HepG2 (cell line): ENCODE data around the gene DMTF1. TPM values are rescaled to one million over a fixed set of nuclear protein-coding genes. Genes with fewer than 3 reads are reported as not detected.

Experiments
- ATAC-seq: fragments of 200-7000 bp; cut with Tn5 transposase; 3 replicates; pipeline ENCODE4 v1.9.1; 2020; ENCODE audit warnings: mild to moderate bottlenecking, moderate library complexity
- BruUV-seq: library from RNA; stranded (reverse); fragments of 400-500 nt; replicated peaks from 2 replicates; lab custom pipeline; 2021; lab: Mats Ljungman, UMichigan
- CTCF ChIA-PET: fragments of 300-600 bp; formaldehyde crosslinking; extraction: SDS; loops from one replicate; lab custom pipeline; 2021; ENCODE audit warnings: low total read pairs, inconsistent platforms, low intra/inter-chr PET ratio; lab: Yijun Ruan, JAX
- POLR2A ChIA-PET: fragments of 350-600 bp; sonication (Branson Sonifier 250); formaldehyde crosslinking; loops from one replicate; lab custom pipeline; 2020; ENCODE audit warnings: antibody characterized with exemption, inconsistent platforms; lab: Yijun Ruan, JAX
- DNase-seq: peaks from one replicate; pipeline ENCODE4 v3.0.0-alpha.2; 2015; ENCODE audit warnings: low spot score
- FAIRE-seq: peaks from 3 replicates; lab custom pipeline; 2011; peaks lifted over from hg19 to GRCh38; lab: Jason Lieb, UNC
- H2AFZ ChIP-seq: one replicate; pipeline ENCODE4 v1.6.1; 2011; ENCODE audit warnings: low read length, inconsistent platforms
- H3K27ac ChIP-seq: fragments of 300-600 bp; 3 replicates; pipeline ENCODE4 v1.8.0; 2011; ENCODE audit warnings: mixed run types, mild to moderate bottlenecking, mixed read lengths, low read length, inconsistent platforms; ENCODE audit not compliant: insufficient read depth; ENCODE audit errors: extremely low read length
- H3K27me3 ChIP-seq, 2 experiments: fragments of 200-600 bp in 1 of 2; 2 replicates in 1 of 2; 3 replicates in 1 of 2; pipeline versions ENCODE4 v1.6.0 to v1.8.0; 2011; ENCODE audit warnings: low read length in 2 of 2, mild to moderate bottlenecking in 2 of 2, moderate library complexity in 2 of 2, inconsistent platforms in 1 of 2; ENCODE audit not compliant: insufficient read depth in 2 of 2, control insufficient read depth in 1 of 2
- H3K36me3 ChIP-seq, 2 experiments: fragments of 200-600 bp in 1 of 2; replicated peaks in 1 of 2; 2 replicates in 1 of 2; 3 replicates in 1 of 2; pipeline versions ENCODE4 v1.5.1 to v1.8.0; 2011; ENCODE audit warnings: low read length in 2 of 2, inconsistent platforms in 1 of 2; ENCODE audit not compliant: insufficient read depth in 2 of 2, control insufficient read depth in 1 of 2
- H3K4me1 ChIP-seq: 2 replicates; pipeline ENCODE4 v1.5.1; 2012; ENCODE audit warnings: low read length, inconsistent platforms; ENCODE audit not compliant: insufficient read depth
- H3K4me2 ChIP-seq: 2 replicates; pipeline ENCODE4 v1.6.0; 2011; ENCODE audit warnings: low read depth, low read length, inconsistent platforms
- H3K4me3 ChIP-seq, 3 experiments: fragments of 200-600 bp in 1 of 3; sonication (generic), shearing (Covaris generic) in 1 of 3; replicated peaks in 1 of 3; 2 replicates each; pipeline ENCODE4 v1.5.1; 2011 to 2016; ENCODE audit warnings: low read length in 3 of 3, inconsistent platforms in 2 of 3, low read depth in 2 of 3, mild to moderate bottlenecking in 2 of 3, control low read depth in 1 of 3, mixed read lengths in 1 of 3; ENCODE audit not compliant: insufficient read depth in 1 of 3
- H3K79me2 ChIP-seq: one replicate; pipeline ENCODE4 v1.6.1; 2011; ENCODE audit warnings: low read length, inconsistent platforms; ENCODE audit not compliant: insufficient read depth
- H3K9ac ChIP-seq: 2 replicates; pipeline ENCODE4 v1.6.0; 2011; ENCODE audit warnings: mild to moderate bottlenecking, low read depth, low read length, inconsistent platforms; ENCODE audit not compliant: insufficient read depth
- H3K9me3 ChIP-seq: 2 replicates; pipeline ENCODE4 v1.5.1; 2012; ENCODE audit warnings: mild to moderate bottlenecking, low read length
- H4K20me1 ChIP-seq: 2 replicates; pipeline ENCODE4 v1.6.0; 2011; ENCODE audit warnings: inconsistent platforms, mild to moderate bottlenecking, low read length, moderate library complexity; ENCODE audit not compliant: insufficient read depth
- GRHL1 ChIP-seq: sonication (generic); formaldehyde crosslinking; conservative IDR thresholded peaks from 2 replicates; pipeline ENCODE4 v1.8.0; 2022; ENCODE audit warnings: missing genetic modification reagents
- HNF4A ChIP-seq: sonication (generic); formaldehyde crosslinking; IDR thresholded peaks from 2 replicates; pipeline ENCODE4 v1.4.0; 2020; ENCODE audit warnings: missing genetic modification reagents
- MAFF ChIP-seq: IDR thresholded peaks from 2 replicates; pipeline ENCODE4 v1.6.1; 2011; ENCODE audit warnings: low read depth, low read length, improper control_type of control experiment
- TFAP4 ChIP-seq: sonication (generic); IDR thresholded peaks from 2 replicates; pipeline ENCODE4 v1.6.1; 2016; ENCODE audit warnings: low read depth, borderline replicate concordance
- ZFP90 ChIP-seq: sonication (generic); formaldehyde crosslinking; IDR thresholded peaks from 2 replicates; pipeline ENCODE4 v1.8.0; 2022; ENCODE audit warnings: missing genetic modification reagents, mild to moderate bottlenecking, inconsistent platforms, borderline replicate concordance
- WGBS: methylation state at CpG from one replicate; pipeline ENCODE4 v1.1.6; 2017; ENCODE audit warnings: low lambda C conversion rate; 5-methylcytosine and 5-hydroxymethylcytosine counted together
- in situ Hi-C: cut with HindIII; loops from 2 replicates; pipeline ENCODE4 v1.10.0; 2017; ENCODE audit warnings: low pct_unique_long_range_greater_than_20kb; ENCODE audit not compliant: extremely low pct_ligation_motif_present
- intact Hi-C: fragments of 100-400 bp; cut with micrococcal nuclease; formaldehyde crosslinking; loops from one replicate; pipeline ENCODE4 v1.10.0; 2022; ENCODE audit not compliant: unreplicated experiment
- polyA plus RNA-seq, 8 experiments: library from polyadenylated mRNA; depleted of rRNA in 3 of 8; stranded (reverse) in 7 of 8; unstranded in 1 of 8; fragments of >200 nt; fragmentation: Illumina TruSeq in 4 of 8; extraction: Trizol in 4 of 8; gene quantifications; 2 replicates each; pipeline versions ENCODE4 v1.2.1 to v1.2.3, GENCODE V29; 2011 to 2016; ENCODE audit warnings: low read depth in 4 of 8, missing spikeins in 1 of 8, mixed read lengths in 1 of 8; ENCODE audit not compliant: insufficient read depth in 1 of 8
- total RNA-seq, 5 experiments: library from RNA; depleted of rRNA; stranded (reverse); fragments of >200 nt; fragmentation: Illumina TruSeq; extraction: Trizol; gene quantifications; 2 replicates each; pipeline ENCODE4 v1.2.3, GENCODE V29; 2016; ENCODE audit warnings: low read depth in 1 of 5

Gene DMTF1
- total and polyA plus RNA-seq, 2 of the 13 experiments (the other 11 are each of a cell fraction or from before 2014, with no cell fraction given): 45.8 to 132 TPM

- TF ChIP-seq TFAP4 (no peak), GRHL1 (no peak), ZFP90 (CRISPR knock-in tag) (no peak)
Measured at GRCh38 chr7:87216701-87217508, 64.7 kb downstream of the DMTF1 start (continued).

GRCh38 chr7:87217983-87218653 lies 65.9 kb downstream of the DMTF1 start:
- intact Hi-C loops (no loop called here), in situ Hi-C loops (no loop called here)
- H3K27me3 ChIP-seq: peaks cover 0 to 9% of the 10 kb centered on the region in 2 experiments; a peak in 2 of 5 replicates
- H3K4me1 ChIP-seq: peaks cover 41% of the 10 kb centered on the region
- H3K79me2 ChIP-seq: peaks cover 13% of the 10 kb centered on the region
- ChIA-PET CTCF (no interaction called here), POLR2A (interaction anchor here (1.5 to 1.6 kb wide), 2 partner anchors 66 to 247 kb away, joined by 3 to 10 read pairs; partner anchors contain the start of gene DMTF1)
- no peaks in the 10 kb centered on the region for H3K9me3 ChIP-seq
- H3K9ac ChIP-seq: no peak overlapping the region
- WGBS: 74% methylated on average over 9 of the region's 9 CpGs
- no peak for FAIRE-seq
- ATAC-seq: no peak
- H4K20me1 ChIP-seq: no peaks in the 10 kb centered on the region; the same call in 1 of the 2 replicates
- H2AFZ ChIP-seq: no peak overlapping the region
- DNase-seq: no peak
- TF ChIP-seq HNF4A (CRISPR knock-in tag): peak; percentile 9; the same call in 1 of the 2 replicates
- no peak for TF ChIP-seq MAFF
- H3K4me3 ChIP-seq: peak overlapping the region in 1 of 3 experiments; percentile 82; a peak in 2 of 6 replicates
- peak overlapping the region; percentile 90 for H3K4me2 ChIP-seq
- no peaks in the 10 kb centered on the region for H3K36me3 ChIP-seq
- no peak overlapping the region for H3K27ac ChIP-seq
- TSS peak; percentile 39 for BruUV-seq
